Measurements from ENCODE around the gene CERS2.
"Not testable (repeated sequence)": the region's sequence is repeated elsewhere in the genome, so short reads cannot be mapped to it uniquely, and the experiment has no call there.

CERS2 gene

GRCh38 chr1:150960646-150961045 is 14.0 kb downstream of the CERS2 start:
- TF ChIP-seq CTCF (IDR thresholded peaks at IDR 0.05; ENCODE audit: borderline replicate concordance, insufficient read depth, low read depth, low read length) = no peak
- H3K4me3 ChIP-seq (ENCODE audit: low read depth, low read length) = no peak overlapping the region

GRCh38 chr1:150957666-150958065 is 17.0 kb downstream of the CERS2 start:
- H3K4me3 ChIP-seq (ENCODE audit: low read depth, low read length) = no peak overlapping the region
- no peak for TF ChIP-seq CTCF (IDR thresholded peaks at IDR 0.05; ENCODE audit: borderline replicate concordance, insufficient read depth, low read depth, low read length)

GRCh38 chr1:150955280-150955679 is 19.4 kb downstream of the CERS2 start:
- H3K4me3 ChIP-seq (ENCODE audit: low read depth, low read length) = no peak overlapping the region
- no peak for TF ChIP-seq CTCF (IDR thresholded peaks at IDR 0.05; ENCODE audit: borderline replicate concordance, insufficient read depth, low read depth, low read length)

GRCh38 chr1:150954708-150955107 is 19.9 kb downstream of the CERS2 start:
- TF ChIP-seq CTCF (IDR thresholded peaks at IDR 0.05; ENCODE audit: borderline replicate concordance, insufficient read depth, low read depth, low read length) = no peak
- H3K4me3 ChIP-seq (ENCODE audit: low read depth, low read length) = no peak overlapping the region

GRCh38 chr1:150944856-150945255 is 29.8 kb downstream of the CERS2 start:
- no peak overlapping the region for H3K4me3 ChIP-seq (ENCODE audit: low read depth, low read length)
- no peak for TF ChIP-seq CTCF (IDR thresholded peaks at IDR 0.05; ENCODE audit: borderline replicate concordance, insufficient read depth, low read depth, low read length)

- no peak for TF ChIP-seq CTCF (IDR thresholded peaks at IDR 0.05; ENCODE audit: borderline replicate concordance, insufficient read depth, low read depth, low read length)
- no peak overlapping the region for H3K4me3 ChIP-seq (ENCODE audit: low read depth, low read length)
Observed at GRCh38 chr1:150931773-150932172, 42.9 kb downstream of the CERS2 start.

GRCh38 chr1:150928775-150929174 is 45.9 kb downstream of the CERS2 start:
- not testable (repeated sequence) for H3K4me3 ChIP-seq (ENCODE audit: low read depth, low read length)

- no peak overlapping the region for H3K4me3 ChIP-seq (ENCODE audit: low read depth, low read length)
- TF ChIP-seq CTCF (IDR thresholded peaks at IDR 0.05; ENCODE audit: borderline replicate concordance, insufficient read depth, low read depth, low read length) = no peak
Observed at GRCh38 chr1:150928286-150928685, 46.3 kb downstream of the CERS2 start.

Measured in GM12875 (cell line).